CD4-positive, alpha-beta T cell treated with Interleukin-2 at 100 ng/mL for 4 hours (primary cell): ENCODE measurements around the gene NUP210L.
"Not testable (repeated sequence)": the region's sequence is repeated elsewhere in the genome, so short reads cannot be mapped to it uniquely, and the experiment has no call there.

ENCODE experiments used
- DNase-seq: peaks from one replicate; pipeline ENCODE4 v3.0.0-alpha.2; 2020; ENCODE audit warnings: low spot score

The NUP210L gene

GRCh38 chr1:154170547-154171222 lies 15.8 kb upstream of the NUP210L start:
- peak; percentile 53 for DNase-seq

- DNase-seq, result no peak
These were observed 12.6 kb upstream of the NUP210L start for GRCh38 chr1:154167461-154167860.

GRCh38 chr1:154166207-154166606 lies 11.3 kb upstream of the NUP210L start:
- no peak for DNase-seq

GRCh38 chr1:154159554-154159953 lies 4.7 kb upstream of the NUP210L start:
- DNase-seq, result no peak

- no peak for DNase-seq
These were observed 3.6 kb upstream of the NUP210L start for GRCh38 chr1:154158307-154159125.

GRCh38 chr1:154157520-154158306 lies 2.8 kb upstream of the NUP210L start:
- DNase-seq, result peak; percentile 87

GRCh38 chr1:154155251-154155650 lies 378 bp upstream of the NUP210L start:
- DNase-seq, result no peak

- no peak for DNase-seq
These were observed 820 bp downstream of the NUP210L start for GRCh38 chr1:154154053-154154452.

- DNase-seq, result no peak
These were observed 3.6 kb downstream of the NUP210L start for GRCh38 chr1:154151311-154151710.

GRCh38 chr1:154148807-154149206 lies 6.1 kb downstream of the NUP210L start:
- DNase-seq, result no peak

GRCh38 chr1:154147505-154147904 lies 7.4 kb downstream of the NUP210L start:
- DNase-seq, result not testable (repeated sequence)

- no peak for DNase-seq
These were observed 8.9 kb downstream of the NUP210L start for GRCh38 chr1:154145986-154146385.

GRCh38 chr1:154142358-154142757 lies 12.5 kb downstream of the NUP210L start:
- no peak for DNase-seq

- no peak for DNase-seq
These were observed 13.6 kb downstream of the NUP210L start for GRCh38 chr1:154141240-154141639.

GRCh38 chr1:154137888-154138287 lies 17.0 kb downstream of the NUP210L start:
- DNase-seq, result no peak

- DNase-seq, result no peak
These were observed 21.6 kb downstream of the NUP210L start for GRCh38 chr1:154133256-154133655.

GRCh38 chr1:154129391-154129970 lies 25.4 kb downstream of the NUP210L start:
- DNase-seq, result no peak

- DNase-seq, result not testable (repeated sequence)
These were observed 31.7 kb downstream of the NUP210L start for GRCh38 chr1:154123205-154123604.

- no peak for DNase-seq
These were observed 37.2 kb downstream of the NUP210L start for GRCh38 chr1:154117642-154118041.

- peak; percentile 2 for DNase-seq
These were observed 39.7 kb downstream of the NUP210L start for GRCh38 chr1:154115180-154115579.

GRCh38 chr1:154104433-154105082 lies 50.3 kb downstream of the NUP210L start:
- DNase-seq, result no peak

GRCh38 chr1:154100141-154100540 lies 54.7 kb downstream of the NUP210L start:
- DNase-seq, result not testable (repeated sequence)
